HCT116 (cell line): ENCODE data around the gene SUSD6. TPM values are rescaled to one million over a fixed set of nuclear protein-coding genes. Genes with fewer than 3 reads are reported as not detected.

Experiments used
- ATAC-seq: fragments of 200-7000 bp; cut with Tn5 transposase; 2 replicates; pipeline ENCODE4 v1.9.1; 2020; ENCODE audit warnings: mild to moderate bottlenecking, moderate library complexity
- BruUV-seq: library from RNA; stranded (reverse); fragments of 400-500 nt; replicated peaks from 2 replicates; lab custom pipeline; 2021; lab: Mats Ljungman, UMichigan
- CTCF ChIA-PET: fragments of 300-600 bp; sonication (Branson Sonifier 250); formaldehyde crosslinking; loops from one replicate; lab custom pipeline; 2021; ENCODE audit warnings: antibody characterized with exemption; lab: Charles Lee
- POLR2A ChIA-PET: fragments of 300-600, 350-600 bp; sonication (Branson Sonifier 250); formaldehyde crosslinking; loops from one replicate; lab custom pipeline; 2021; ENCODE audit warnings: antibody characterized with exemption; lab: Charles Lee
- RAD21 ChIA-PET, 2 experiments: fragments of 300-600 bp; sonication (Branson Sonifier 250); formaldehyde crosslinking; loops; one replicate each; lab custom pipeline; 2023; ENCODE audit warnings: low total read pairs in 2 of 2; ENCODE audit not compliant: uncharacterized antibody in 2 of 2, unreplicated experiment in 2 of 2, low non-redundant PET in 1 of 2; lab: Charles Lee
- DNase-seq: peaks from one replicate; pipeline ENCODE4 v3.0.0-alpha.2; 2010; ENCODE audit warnings: low read depth, low spot score
- H2AFZ ChIP-seq: fragments of 200-600 bp; shearing (Covaris generic), sonication (generic); 2 replicates; pipeline ENCODE4 v1.6.1; 2017; ENCODE audit warnings: low read depth, mixed run types, mixed read lengths, antibody characterized with exemption, low read length; ENCODE audit not compliant: poor library complexity, severe bottlenecking
- H3K27ac ChIP-seq: 2 replicates; pipeline ENCODE4 v1.5.1; 2012; ENCODE audit warnings: low read depth, low read length
- H3K27me3 ChIP-seq: fragments of 200-600 bp; sonication (generic); 2 replicates; pipeline ENCODE4 v1.6.1; 2016; ENCODE audit warnings: mixed run types, low read length, mixed read lengths; ENCODE audit not compliant: insufficient read depth
- H3K36me3 ChIP-seq, 2 experiments: fragments of 200-500 bp in 1 of 2; fragments of 200-600 bp in 1 of 2; sonication (Bioruptor generic) in 1 of 2; sonication (generic) in 1 of 2; 2 replicates each; pipeline versions ENCODE4 v1.5.1 to v1.6.1; 2014 to 2016; ENCODE audit warnings: low read length in 2 of 2, inconsistent platforms in 1 of 2, mixed read lengths in 1 of 2, mixed run types in 1 of 2; ENCODE audit not compliant: insufficient read depth in 2 of 2, control insufficient read depth in 1 of 2
- H3K4me1 ChIP-seq, 2 experiments: fragments of 200-600 bp in 1 of 2; sonication (generic) in 1 of 2; 2 replicates each; pipeline versions ENCODE4 v1.5.1 to v1.6.1; 2012 to 2017; ENCODE audit warnings: low read length in 2 of 2, inconsistent platforms in 1 of 2, mild to moderate bottlenecking in 1 of 2, mixed read lengths in 1 of 2, mixed run types in 1 of 2, moderate library complexity in 1 of 2; ENCODE audit not compliant: insufficient read depth in 2 of 2, control insufficient read depth in 1 of 2
- H3K4me2 ChIP-seq: fragments of 200-600 bp; sonication (generic); 2 replicates; pipeline ENCODE4 v1.6.1; 2017; ENCODE audit warnings: mixed run types, low read length, mixed read lengths
- H3K4me3 ChIP-seq, 2 experiments: fragments of 200-600 bp in 1 of 2; sonication (generic) in 1 of 2; replicated peaks in 1 of 2; 2 replicates each; pipeline ENCODE4 v1.5.1; 2011 to 2016; ENCODE audit warnings: low read length in 2 of 2, control low read depth in 1 of 2, low read depth in 1 of 2, mild to moderate bottlenecking in 1 of 2, mixed read lengths in 1 of 2, mixed run types in 1 of 2
- H3K79me2 ChIP-seq: fragments of 200-600 bp; sonication (generic); 2 replicates; pipeline ENCODE4 v1.6.1; 2017; ENCODE audit warnings: mild to moderate bottlenecking, mixed run types, low read length, moderate library complexity, mixed read lengths; ENCODE audit not compliant: insufficient read depth
- H3K9ac ChIP-seq: fragments of 200-600 bp; sonication (generic); 2 replicates; pipeline ENCODE4 v1.6.1; 2016; ENCODE audit warnings: low read length, mixed read lengths
- H3K9me2 ChIP-seq: fragments of 200-600 bp; sonication (generic), shearing (Covaris generic); 2 replicates; pipeline ENCODE4 v1.6.1; 2017; ENCODE audit warnings: mixed run types, mild to moderate bottlenecking, moderate library complexity; ENCODE audit not compliant: insufficient read depth
- H3K9me3 ChIP-seq, 2 experiments: fragments of 200-500 bp in 1 of 2; fragments of 200-600 bp in 1 of 2; sonication (Bioruptor generic) in 1 of 2; sonication (generic) in 1 of 2; 2 replicates each; pipeline ENCODE4 v1.6.1; 2014 to 2017; ENCODE audit warnings: low read length in 2 of 2, mixed read lengths in 2 of 2, inconsistent platforms in 1 of 2, low read depth in 1 of 2, mild to moderate bottlenecking in 1 of 2, mixed run types in 1 of 2, moderate library complexity in 1 of 2; ENCODE audit not compliant: control insufficient read depth in 1 of 2, insufficient read depth in 1 of 2
- H4K20me1 ChIP-seq: fragments of 200-600 bp; sonication (generic), shearing (Covaris generic); 2 replicates; pipeline ENCODE4 v1.6.1; 2017; ENCODE audit warnings: mixed run types, mild to moderate bottlenecking, moderate library complexity; ENCODE audit not compliant: insufficient read depth
- CBX3 ChIP-seq: IDR thresholded peaks from 2 replicates; pipeline ENCODE4 v1.6.1; 2012; ENCODE audit warnings: low read depth
- CTCF ChIP-seq, 3 experiments: fragments of 200-600 bp in 1 of 3; sonication (generic) in 1 of 3; IDR thresholded peaks in 2 of 3; conservative IDR thresholded peaks in 1 of 3; 2 replicates each; pipeline ENCODE4 v1.5.1; 2012 to 2017; ENCODE audit warnings: low read depth in 2 of 3, low read length in 2 of 3, antibody characterized with exemption in 1 of 3, borderline replicate concordance in 1 of 3, control low read depth in 1 of 3, mild to moderate bottlenecking in 1 of 3, mixed read lengths in 1 of 3, mixed run types in 1 of 3, moderate library complexity in 1 of 3; ENCODE audit not compliant: insufficient read depth in 1 of 3
- EZH2 ChIP-seq: fragments of 200-600 bp; sonication (generic); IDR thresholded peaks from 2 replicates; pipeline ENCODE4 v1.6.1; 2017; ENCODE audit warnings: antibody characterized with exemption, mixed run types
- EZH2phosphoT487 ChIP-seq: fragments of 200-600 bp; IDR thresholded peaks from 2 replicates; pipeline ENCODE4 v1.6.1; 2018; ENCODE audit warnings: antibody characterized with exemption, borderline replicate concordance
- FOSL1 ChIP-seq: IDR thresholded peaks from 2 replicates; pipeline ENCODE4 v1.6.1; 2012; ENCODE audit warnings: low read depth
- JUND ChIP-seq: IDR thresholded peaks from 2 replicates; pipeline ENCODE4 v1.6.1; 2012
- POLR2A ChIP-seq: IDR thresholded peaks from 2 replicates; pipeline ENCODE4 v1.7.0; 2011; ENCODE audit warnings: borderline replicate concordance; ENCODE audit not compliant: insufficient read depth, insufficient read length; ENCODE audit errors: extremely low read depth
- POLR2AphosphoS5 ChIP-seq: IDR thresholded peaks from 2 replicates; pipeline ENCODE4 v1.6.1; 2011; ENCODE audit warnings: mild to moderate bottlenecking, low read depth, low read length, moderate library complexity
- SIN3A ChIP-seq: IDR thresholded peaks from 2 replicates; pipeline ENCODE4 v1.6.1; 2012; ENCODE audit warnings: low read depth
- SP1 ChIP-seq: IDR thresholded peaks from 2 replicates; pipeline ENCODE4 v1.6.1; 2012; ENCODE audit warnings: low read depth
- SRF ChIP-seq: IDR thresholded peaks from 2 replicates; pipeline ENCODE4 v1.6.1; 2012; ENCODE audit warnings: low read depth
- ZFX ChIP-seq: fragments of 450-650 bp; IDR thresholded peaks from 2 replicates; pipeline ENCODE4 v1.6.1; 2017
- intact Hi-C: fragments of 100-400 bp; cut with micrococcal nuclease; formaldehyde crosslinking; loops from 2 replicates; pipeline ENCODE4 v1.10.0; 2022
- total RNA-seq: library from RNA; stranded (reverse); gene quantifications from one replicate; pipeline ENCODE4 v1.2.1, GENCODE V29; 2021; ENCODE audit not compliant: unreplicated experiment
- TF ChIP-seq, protein P1 (sequence below): IDR thresholded peaks from 2 replicates; pipeline ENCODE4 v1.6.1; 2012; ENCODE audit warnings: low read depth
- TF ChIP-seq, protein P2 (sequence below): IDR thresholded peaks from 2 replicates; pipeline ENCODE4 v1.6.1; 2011; ENCODE audit warnings: mild to moderate bottlenecking, low read length, moderate library complexity; ENCODE audit not compliant: insufficient replicate concordance; ENCODE audit errors: extremely low read depth
- TF ChIP-seq, protein P3 (sequence below): IDR thresholded peaks from 2 replicates; pipeline ENCODE4 v1.6.1; 2012

SUSD6 gene
- total RNA-seq, 1 experiment from 2014 or later: 6.4 TPM

- ChIA-PET POLR2A (no interaction called here), RAD21 (no interaction called here), CTCF (no interaction called here)
- no peak overlapping the region for H2AFZ ChIP-seq
- no peaks in the 10 kb centered on the region for H3K9me3 ChIP-seq
- no peak for ATAC-seq
- no peaks in the 10 kb centered on the region for H3K79me2 ChIP-seq
- H3K36me3 ChIP-seq: no peaks in the 10 kb centered on the region
- TF ChIP-seq FOSL1 (no peak), SIN3A (no peak), SRF (no peak), POLR2AphosphoS5 (no peak), CTCF (IDR thresholded peaks at IDR 0.05 in 2 of 3, conservative IDR thresholded peaks at IDR 0.05 in 1 of 3; ENCODE audit: borderline replicate concordance in 1 of 3, insufficient read depth in 1 of 3, low read depth in 2 of 3, low read length in 2 of 3) (no peak), ZFX (no peak), SP1 (no peak), CBX3 (no peak), JUND (no peak), POLR2A (no peak), EZH2 (no peak), EZH2phosphoT487 (no peak)
- TF ChIP-seq, protein P1, sequence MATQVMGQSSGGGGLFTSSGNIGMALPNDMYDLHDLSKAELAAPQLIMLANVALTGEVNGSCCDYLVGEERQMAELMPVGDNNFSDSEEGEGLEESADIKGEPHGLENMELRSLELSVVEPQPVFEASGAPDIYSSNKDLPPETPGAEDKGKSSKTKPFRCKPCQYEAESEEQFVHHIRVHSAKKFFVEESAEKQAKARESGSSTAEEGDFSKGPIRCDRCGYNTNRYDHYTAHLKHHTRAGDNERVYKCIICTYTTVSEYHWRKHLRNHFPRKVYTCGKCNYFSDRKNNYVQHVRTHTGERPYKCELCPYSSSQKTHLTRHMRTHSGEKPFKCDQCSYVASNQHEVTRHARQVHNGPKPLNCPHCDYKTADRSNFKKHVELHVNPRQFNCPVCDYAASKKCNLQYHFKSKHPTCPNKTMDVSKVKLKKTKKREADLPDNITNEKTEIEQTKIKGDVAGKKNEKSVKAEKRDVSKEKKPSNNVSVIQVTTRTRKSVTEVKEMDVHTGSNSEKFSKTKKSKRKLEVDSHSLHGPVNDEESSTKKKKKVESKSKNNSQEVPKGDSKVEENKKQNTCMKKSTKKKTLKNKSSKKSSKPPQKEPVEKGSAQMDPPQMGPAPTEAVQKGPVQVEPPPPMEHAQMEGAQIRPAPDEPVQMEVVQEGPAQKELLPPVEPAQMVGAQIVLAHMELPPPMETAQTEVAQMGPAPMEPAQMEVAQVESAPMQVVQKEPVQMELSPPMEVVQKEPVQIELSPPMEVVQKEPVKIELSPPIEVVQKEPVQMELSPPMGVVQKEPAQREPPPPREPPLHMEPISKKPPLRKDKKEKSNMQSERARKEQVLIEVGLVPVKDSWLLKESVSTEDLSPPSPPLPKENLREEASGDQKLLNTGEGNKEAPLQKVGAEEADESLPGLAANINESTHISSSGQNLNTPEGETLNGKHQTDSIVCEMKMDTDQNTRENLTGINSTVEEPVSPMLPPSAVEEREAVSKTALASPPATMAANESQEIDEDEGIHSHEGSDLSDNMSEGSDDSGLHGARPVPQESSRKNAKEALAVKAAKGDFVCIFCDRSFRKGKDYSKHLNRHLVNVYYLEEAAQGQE: no peak
- TF ChIP-seq, protein P2, sequence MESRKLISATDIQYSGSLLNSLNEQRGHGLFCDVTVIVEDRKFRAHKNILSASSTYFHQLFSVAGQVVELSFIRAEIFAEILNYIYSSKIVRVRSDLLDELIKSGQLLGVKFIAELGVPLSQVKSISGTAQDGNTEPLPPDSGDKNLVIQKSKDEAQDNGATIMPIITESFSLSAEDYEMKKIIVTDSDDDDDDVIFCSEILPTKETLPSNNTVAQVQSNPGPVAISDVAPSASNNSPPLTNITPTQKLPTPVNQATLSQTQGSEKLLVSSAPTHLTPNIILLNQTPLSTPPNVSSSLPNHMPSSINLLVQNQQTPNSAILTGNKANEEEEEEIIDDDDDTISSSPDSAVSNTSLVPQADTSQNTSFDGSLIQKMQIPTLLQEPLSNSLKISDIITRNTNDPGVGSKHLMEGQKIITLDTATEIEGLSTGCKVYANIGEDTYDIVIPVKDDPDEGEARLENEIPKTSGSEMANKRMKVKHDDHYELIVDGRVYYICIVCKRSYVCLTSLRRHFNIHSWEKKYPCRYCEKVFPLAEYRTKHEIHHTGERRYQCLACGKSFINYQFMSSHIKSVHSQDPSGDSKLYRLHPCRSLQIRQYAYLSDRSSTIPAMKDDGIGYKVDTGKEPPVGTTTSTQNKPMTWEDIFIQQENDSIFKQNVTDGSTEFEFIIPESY: no peak
- TF ChIP-seq, protein P3, sequence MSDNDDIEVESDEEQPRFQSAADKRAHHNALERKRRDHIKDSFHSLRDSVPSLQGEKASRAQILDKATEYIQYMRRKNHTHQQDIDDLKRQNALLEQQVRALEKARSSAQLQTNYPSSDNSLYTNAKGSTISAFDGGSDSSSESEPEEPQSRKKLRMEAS: no peak
- H3K4me1 ChIP-seq: no peaks in the 10 kb centered on the region
- no peaks in the 10 kb centered on the region for H3K27me3 ChIP-seq
- no peak for DNase-seq
- intact Hi-C loops: no loop called here
- H4K20me1 ChIP-seq: no peaks in the 10 kb centered on the region
- BruUV-seq: no TSS peak
- no peak overlapping the region for H3K9ac ChIP-seq
- no peak overlapping the region for H3K4me2 ChIP-seq
- H3K27ac ChIP-seq: no peak overlapping the region
- H3K4me3 ChIP-seq: no peak overlapping the region
- no peaks in the 10 kb centered on the region for H3K9me2 ChIP-seq
Observed at GRCh38 chr14:69625299-69626131, 14.1 kb downstream of the SUSD6 start.
